Fibroblast of pulmonary artery (primary cell): Measurements from ENCODE around the gene GGTA1.

Source experiments
- DNase-seq: peaks from one replicate; pipeline ENCODE4 v3.0.0-alpha.2; 2010; ENCODE audit warnings: low read depth
- H3K4me3 ChIP-seq: replicated peaks from 2 replicates; pipeline ENCODE4 v1.5.1; 2011; ENCODE audit warnings: low read depth, mild to moderate bottlenecking, control low read depth, low read length, moderate library complexity
- CTCF ChIP-seq: IDR thresholded peaks from 2 replicates; pipeline ENCODE4 v1.5.1; 2011; ENCODE audit warnings: mild to moderate bottlenecking, control low read depth, low read length, inconsistent platforms; ENCODE audit errors: missing control alignments

The GGTA1 gene

GRCh38 chr9:121411993-121412392 is 87.7 kb downstream of the GGTA1 start:
- DNase-seq: no peak
- no peak for TF ChIP-seq CTCF
- no peak overlapping the region for H3K4me3 ChIP-seq

- no peak overlapping the region for H3K4me3 ChIP-seq
- TF ChIP-seq CTCF: no peak
- DNase-seq: no peak
These were observed 93.7 kb downstream of the GGTA1 start for GRCh38 chr9:121405899-121406298.
